MG63 (cell line): ENCODE measurements around the gene DDX25. TPM values are rescaled to one million over a fixed set of nuclear protein-coding genes. Genes with fewer than 3 reads are reported as not detected.
"Not testable (repeated sequence)": the region's sequence is repeated elsewhere in the genome, so short reads cannot be mapped to it uniquely, and the experiment has no call there.

ENCODE experiments used
- DNase-seq: peaks from one replicate; pipeline ENCODE4 v3.0.0-alpha.2; 2020
- H3K27me3 ChIP-seq: fragments of 250-450 bp; sonication (Bioruptor Pico); 2 replicates; pipeline ENCODE4 v1.5.1; 2020; ENCODE audit warnings: mild to moderate bottlenecking, moderate library complexity
- H3K36me3 ChIP-seq: fragments of 250-450 bp; sonication (Bioruptor Pico); 2 replicates; pipeline ENCODE4 v1.5.1; 2020; ENCODE audit warnings: mild to moderate bottlenecking, moderate library complexity
- H3K4me3 ChIP-seq: fragments of 250-450 bp; sonication (Bioruptor Pico); 2 replicates; pipeline ENCODE4 v1.5.1; 2020; ENCODE audit warnings: mild to moderate bottlenecking, moderate library complexity
- H3K9me3 ChIP-seq: fragments of 250-450 bp; sonication (Bioruptor Pico); 2 replicates; pipeline ENCODE4 v1.5.1; 2020; ENCODE audit warnings: mild to moderate bottlenecking, moderate library complexity
- total RNA-seq: library from RNA; depleted of rRNA; stranded (reverse); fragments of >200 nt; shearing (Covaris generic); gene quantifications from 2 replicates; pipeline ENCODE4 v1.2.3, GENCODE V29; 2014; ENCODE audit warnings: low replicate concordance

Gene DDX25
- total RNA-seq, 1 experiment from 2014 or later: not detected

GRCh38 chr11:125892994-125893393 lies 11.3 kb upstream of the DDX25 start:
- H3K36me3 ChIP-seq: peaks cover 59% of the 10 kb centered on the region
- DNase-seq: no peak

GRCh38 chr11:125901872-125902271 lies 2.4 kb upstream of the DDX25 start:
- DNase-seq: no peak
- Histone ChIP-seq H3K36me3 (peaks cover 44% of the 10 kb centered on the region), H3K4me3 (peak overlapping the region; percentile 82), H3K27me3 (peaks cover 13% of the 10 kb centered on the region), H3K9me3 (no peaks in the 10 kb centered on the region)

More at GRCh38 chr11:125892994-125893393, 11.3 kb upstream of the DDX25 start:
- Histone ChIP-seq H3K27me3 (no peaks in the 10 kb centered on the region), H3K9me3 (no peaks in the 10 kb centered on the region), H3K4me3 (no peak overlapping the region)

- Histone ChIP-seq H3K4me3 (peak overlapping the region; percentile 82), H3K9me3 (no peaks in the 10 kb centered on the region), H3K27me3 (peaks cover 13% of the 10 kb centered on the region), H3K36me3 (peaks cover 40% of the 10 kb centered on the region)
- DNase-seq: no peak
Measured at GRCh38 chr11:125902277-125902926, 1.9 kb upstream of the DDX25 start.

- peaks cover 13% of the 10 kb centered on the region for H3K27me3 ChIP-seq
- no peaks in the 10 kb centered on the region for H3K9me3 ChIP-seq
- DNase-seq: peak; percentile 87
- peaks cover 33% of the 10 kb centered on the region for H3K36me3 ChIP-seq
- peak within 1 kb of the TSS; percentile 82 for H3K4me3 ChIP-seq
Measured at GRCh38 chr11:125902927-125903710, 1.2 kb upstream of the DDX25 start, which contains the start of gene PUS3. TSS of gene PUS3 (minus strand) at chr11:125903206. CDS start at chr11:125896284, 6,922 bp downstream.

GRCh38 chr11:125904678-125905077 lies 370 bp downstream of the DDX25 start:
- no peak overlapping the region for H3K4me3 ChIP-seq
- DNase-seq: no peak
- H3K9me3 ChIP-seq: no peaks in the 10 kb centered on the region

GRCh38 chr11:125910226-125910849 lies 6.0 kb downstream of the DDX25 start:
- no peaks in the 10 kb centered on the region for H3K36me3 ChIP-seq
- peaks cover 22% of the 10 kb centered on the region for H3K27me3 ChIP-seq
- no peak for DNase-seq
- no peaks in the 10 kb centered on the region for H3K9me3 ChIP-seq
- no peak overlapping the region for H3K4me3 ChIP-seq

More at GRCh38 chr11:125904678-125905077, 370 bp downstream of the DDX25 start:
- Histone ChIP-seq H3K36me3 (peaks cover 20% of the 10 kb centered on the region), H3K27me3 (peaks cover 20% of the 10 kb centered on the region)

- peaks cover 30% of the 10 kb centered on the region for H3K27me3 ChIP-seq
- H3K4me3 ChIP-seq, DNase-seq, H3K36me3 ChIP-seq, H3K9me3 ChIP-seq: not testable (repeated sequence)
Measured at GRCh38 chr11:125914601-125915000, 10.3 kb downstream of the DDX25 start.

- no peaks in the 10 kb centered on the region for H3K9me3 ChIP-seq
- no peaks in the 10 kb centered on the region for H3K36me3 ChIP-seq
- DNase-seq: no peak
- H3K4me3 ChIP-seq: no peak overlapping the region
- H3K27me3 ChIP-seq: peaks cover 19% of the 10 kb centered on the region
Measured at GRCh38 chr11:125916683-125917347, 12.5 kb downstream of the DDX25 start.

- Histone ChIP-seq H3K36me3 (no peaks in the 10 kb centered on the region), H3K27me3 (peaks cover 19% of the 10 kb centered on the region), H3K9me3 (no peaks in the 10 kb centered on the region), H3K4me3 (no peak overlapping the region)
- DNase-seq: no peak
Measured at GRCh38 chr11:125918140-125918840, 14.0 kb downstream of the DDX25 start.

- H3K9me3 ChIP-seq: no peaks in the 10 kb centered on the region
- H3K36me3 ChIP-seq: no peaks in the 10 kb centered on the region
- no peak for DNase-seq
- H3K27me3 ChIP-seq: peaks cover 12% of the 10 kb centered on the region
- no peak overlapping the region for H3K4me3 ChIP-seq
Measured at GRCh38 chr11:125921042-125921441, 16.7 kb downstream of the DDX25 start.

GRCh38 chr11:125922156-125922555 lies 17.8 kb downstream of the DDX25 start:
- Histone ChIP-seq H3K4me3 (no peak overlapping the region), H3K27me3 (peaks cover 3% of the 10 kb centered on the region)

GRCh38 chr11:125923012-125923579 lies 18.8 kb downstream of the DDX25 start:
- no peak overlapping the region for H3K4me3 ChIP-seq
- no peaks in the 10 kb centered on the region for H3K9me3 ChIP-seq
- peak; percentile 54 for DNase-seq
- H3K36me3 ChIP-seq: no peaks in the 10 kb centered on the region
- H3K27me3 ChIP-seq: no peaks in the 10 kb centered on the region

More at GRCh38 chr11:125922156-125922555, 17.8 kb downstream of the DDX25 start:
- no peak for DNase-seq
- H3K36me3 ChIP-seq: no peaks in the 10 kb centered on the region
- H3K9me3 ChIP-seq: no peaks in the 10 kb centered on the region

- no peak for DNase-seq
- no peak overlapping the region for H3K4me3 ChIP-seq
- H3K9me3 ChIP-seq: no peaks in the 10 kb centered on the region
Measured at GRCh38 chr11:125923633-125924032, 19.3 kb downstream of the DDX25 start.

GRCh38 chr11:125924384-125925007 lies 20.2 kb downstream of the DDX25 start:
- no peaks in the 10 kb centered on the region for H3K27me3 ChIP-seq

More at GRCh38 chr11:125923633-125924032, 19.3 kb downstream of the DDX25 start:
- Histone ChIP-seq H3K27me3 (no peaks in the 10 kb centered on the region), H3K36me3 (no peaks in the 10 kb centered on the region)

GRCh38 chr11:125925247-125925740 lies 21.0 kb downstream of the DDX25 start:
- Histone ChIP-seq H3K9me3 (no peaks in the 10 kb centered on the region), H3K27me3 (no peaks in the 10 kb centered on the region), H3K4me3 (no peak overlapping the region), H3K36me3 (no peaks in the 10 kb centered on the region)
- DNase-seq: no peak

More at GRCh38 chr11:125924384-125925007, 20.2 kb downstream of the DDX25 start:
- DNase-seq: no peak
- Histone ChIP-seq H3K36me3 (no peaks in the 10 kb centered on the region), H3K9me3 (no peaks in the 10 kb centered on the region), H3K4me3 (no peak overlapping the region)
